GM12892 (cell line): Measurements from ENCODE around the gene AOPEP.

Source experiments
- POLR2A ChIP-seq: IDR thresholded peaks from 2 replicates; pipeline ENCODE4 v1.6.1; 2011; ENCODE audit warnings: low read depth, low read length, control low read depth
- TAF1 ChIP-seq: IDR thresholded peaks from 2 replicates; pipeline ENCODE4 v1.6.1; 2011; ENCODE audit warnings: low read depth, mild to moderate bottlenecking, control low read depth, low read length, borderline replicate concordance

DNA sequence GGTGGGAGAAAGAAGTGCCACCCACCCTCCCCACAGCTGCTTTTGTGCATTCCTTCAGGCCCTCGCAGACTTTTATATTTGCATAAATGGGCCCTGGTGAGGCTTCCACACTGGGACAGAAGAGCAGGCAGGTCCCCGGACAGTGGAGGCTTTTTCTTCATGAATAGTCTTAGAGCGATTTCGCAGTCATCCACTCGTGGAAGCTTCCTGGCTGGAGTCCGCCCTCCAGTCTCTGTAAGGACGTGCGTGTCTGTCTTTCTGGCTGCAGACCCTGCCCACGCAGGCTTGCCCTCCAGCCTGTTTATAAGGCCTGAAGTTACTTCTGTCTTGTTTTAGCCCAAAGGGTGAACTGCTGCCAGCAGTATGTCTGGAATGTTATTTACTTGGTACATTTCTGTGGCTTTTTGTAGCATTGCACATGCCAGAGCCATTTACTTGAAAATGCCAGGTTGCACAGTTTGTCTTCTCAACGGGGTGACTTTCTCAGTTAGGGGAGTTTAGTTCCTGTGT lies 195.7 kb downstream of the AOPEP start:
- TF ChIP-seq TAF1 = no peak
- no peak for TF ChIP-seq POLR2A
